GM13976 (cell line): ENCODE data around the gene SEMA4F.

Experiments
- DNase-seq: peaks from one replicate; pipeline ENCODE4 v3.0.0; 2012; ENCODE audit warnings: low spot score
- CTCF ChIP-seq: IDR thresholded peaks from 2 replicates; pipeline ENCODE4 v1.5.1; 2012; ENCODE audit warnings: borderline replicate concordance, mild to moderate bottlenecking; ENCODE audit not compliant: insufficient read depth; ENCODE audit errors: extremely low read depth, missing control alignments, control extremely low read depth
- in situ Hi-C: fragments of 300-500 bp; cut with MboI; formaldehyde crosslinking; loops from one replicate; pipeline ENCODE4 v1.12.0; 2022; ENCODE audit warnings: low sequenced_read_pairs, mixed read lengths, inconsistent platforms; ENCODE audit not compliant: unreplicated experiment

SEMA4F gene

DNA sequence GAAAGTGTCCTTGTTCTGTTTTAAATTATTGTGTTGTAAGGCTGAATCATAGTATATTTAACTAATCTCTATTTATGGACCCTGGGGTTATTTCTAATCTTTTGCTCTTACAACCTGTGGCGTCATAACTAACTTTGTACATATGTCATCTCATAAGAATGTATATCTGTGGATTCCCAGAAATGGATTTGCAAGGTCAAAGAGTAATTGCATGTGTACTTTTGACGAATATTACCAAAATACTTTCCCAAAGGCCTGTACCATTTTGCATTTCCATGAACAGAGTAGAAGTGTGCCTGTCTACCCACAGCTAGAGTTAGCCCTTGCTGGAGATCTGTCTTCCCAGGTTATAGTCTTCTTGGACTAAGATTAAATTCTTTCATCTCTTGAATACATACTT is 42.8 kb downstream of the SEMA4F start:
- no peak for TF ChIP-seq CTCF
- DNase-seq, result no peak
- in situ Hi-C loops, result loop anchor here (25.0 kb wide), 1 partner anchor 340 kb away; no protein-coding TSS in a partner anchor

DNA sequence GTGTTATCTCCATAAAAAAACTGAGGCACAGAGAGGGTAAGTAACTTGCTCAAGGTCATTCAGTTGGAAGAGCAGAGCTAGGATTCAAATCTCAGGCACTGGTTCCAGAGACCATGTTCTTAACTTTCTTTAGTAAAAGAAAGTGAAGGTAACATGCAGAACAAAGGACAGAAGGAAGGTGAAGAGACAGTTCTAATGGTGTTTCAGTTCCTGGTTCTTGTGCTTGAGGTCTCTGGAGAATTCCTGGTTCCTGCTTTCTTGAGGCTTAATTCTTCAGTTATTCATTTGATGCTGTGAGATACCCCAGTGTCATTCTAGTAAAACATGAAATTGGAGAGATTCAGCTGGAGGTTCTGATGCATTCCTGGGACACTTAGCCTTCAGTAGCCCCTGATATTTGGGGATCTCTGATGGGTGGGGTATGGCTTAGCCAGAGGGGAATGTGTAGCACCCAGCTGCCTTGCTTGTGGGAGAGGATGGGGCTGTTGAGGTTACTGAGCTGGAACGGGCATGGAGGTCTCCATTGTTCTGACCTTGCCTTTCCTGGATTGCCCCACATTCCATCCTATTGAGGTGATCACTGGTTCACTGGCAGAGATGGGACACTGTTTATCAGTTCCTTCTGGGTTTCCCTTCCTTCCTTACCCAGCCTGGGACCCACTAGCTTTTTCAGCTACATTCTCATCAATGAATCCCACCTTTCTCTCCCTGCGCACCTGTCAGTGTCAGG is 46.8 kb downstream of the SEMA4F start:
- no peak for DNase-seq
- TF ChIP-seq CTCF, result no peak
- in situ Hi-C loops, result no loop called here

DNA sequence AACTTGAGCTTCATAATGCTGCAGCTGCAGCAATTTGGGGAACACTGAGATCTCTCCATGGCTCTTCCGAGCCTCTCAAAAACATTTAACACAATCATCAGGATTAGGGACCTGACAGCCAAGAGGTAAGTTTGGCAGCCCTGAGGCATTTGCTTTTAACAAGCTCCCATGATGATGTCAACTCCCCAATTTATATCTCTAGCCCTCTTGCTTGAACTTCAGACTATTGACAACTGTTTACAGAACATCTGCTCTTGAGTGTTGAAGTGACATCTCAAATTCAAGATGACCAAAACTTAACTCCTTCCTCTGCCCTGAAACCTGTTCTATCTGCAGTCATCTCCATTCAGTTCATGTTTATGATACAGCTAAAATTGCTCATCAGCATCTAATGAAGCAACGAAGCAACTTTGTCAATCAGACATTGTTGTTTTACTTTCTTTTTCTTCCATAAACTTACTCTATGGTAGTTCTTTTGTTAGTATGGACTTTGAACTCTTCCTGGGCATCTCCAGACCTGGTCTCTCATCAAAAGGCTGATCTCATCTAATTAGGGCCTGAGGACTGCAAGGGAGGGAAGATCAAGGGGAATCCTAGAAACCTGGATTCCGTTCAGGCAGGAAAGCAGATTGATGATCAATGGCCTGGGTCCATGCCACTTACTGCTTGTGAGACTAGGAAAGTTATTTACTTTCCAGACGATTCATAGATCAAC is 48.1 kb downstream of the SEMA4F start:
- no peak for TF ChIP-seq CTCF
- in situ Hi-C loops, result no loop called here
- DNase-seq, result no peak

GRCh38 chr2:74703373-74703772 is 49.3 kb downstream of the SEMA4F start:
- no peak for TF ChIP-seq CTCF
- DNase-seq, result no peak
- in situ Hi-C loops, result no loop called here

DNA sequence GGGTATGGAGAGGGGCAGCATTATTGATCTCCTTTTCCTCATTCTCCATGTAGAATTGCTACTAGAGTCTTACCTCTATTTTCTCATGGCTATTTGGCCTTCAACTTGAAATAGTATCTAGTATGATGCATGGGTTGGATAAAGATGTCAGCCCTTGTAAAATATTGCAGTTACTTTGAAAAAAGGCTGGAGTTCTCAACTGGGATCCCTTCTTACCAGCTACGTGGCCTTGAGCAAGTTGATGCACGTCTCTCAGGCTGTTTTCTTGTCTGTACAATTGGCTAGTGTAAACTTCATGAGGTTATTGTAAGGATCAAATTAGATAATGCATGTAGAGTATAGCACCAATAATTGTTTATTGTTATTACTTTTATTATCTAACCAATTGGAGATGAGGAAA is 50.2 kb downstream of the SEMA4F start:
- TF ChIP-seq CTCF, result no peak
- in situ Hi-C loops, result no loop called here
- DNase-seq, result no peak

DNA sequence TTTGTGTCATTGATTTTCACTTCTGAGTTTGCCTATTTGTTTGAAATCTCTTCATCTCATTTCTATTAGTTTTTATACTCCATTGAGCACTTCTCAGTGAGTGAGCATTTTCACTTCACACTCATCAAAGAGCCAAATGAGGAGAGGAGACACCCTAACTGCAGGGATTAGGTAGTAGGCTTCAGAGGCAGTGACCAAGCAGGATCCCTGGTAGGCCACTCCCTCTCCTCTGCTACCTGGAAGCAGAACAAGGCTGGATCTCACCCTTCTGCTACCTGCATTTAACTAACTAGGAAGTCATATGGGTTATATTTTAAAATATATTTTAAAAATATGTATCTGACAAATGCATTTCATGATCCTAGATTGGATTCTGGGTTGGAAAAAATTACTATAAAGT is 52.7 kb downstream of the SEMA4F start:
- in situ Hi-C loops, result loop anchor here (5.0 kb wide), 1 partner anchor 171 kb away; no protein-coding TSS in a partner anchor
- TF ChIP-seq CTCF, result no peak
- DNase-seq, result no peak
